Stimulated activated naive CD4-positive, alpha-beta T cell treated with Interleukin-2 at 50 U/mL for 16 hours (primary cell): ENCODE measurements around the gene MLST8.

Experiments used
- DNase-seq: peaks from one replicate; lab custom pipeline; 2025; lab: John Stamatoyannopoulos, UW

Gene MLST8

DNA sequence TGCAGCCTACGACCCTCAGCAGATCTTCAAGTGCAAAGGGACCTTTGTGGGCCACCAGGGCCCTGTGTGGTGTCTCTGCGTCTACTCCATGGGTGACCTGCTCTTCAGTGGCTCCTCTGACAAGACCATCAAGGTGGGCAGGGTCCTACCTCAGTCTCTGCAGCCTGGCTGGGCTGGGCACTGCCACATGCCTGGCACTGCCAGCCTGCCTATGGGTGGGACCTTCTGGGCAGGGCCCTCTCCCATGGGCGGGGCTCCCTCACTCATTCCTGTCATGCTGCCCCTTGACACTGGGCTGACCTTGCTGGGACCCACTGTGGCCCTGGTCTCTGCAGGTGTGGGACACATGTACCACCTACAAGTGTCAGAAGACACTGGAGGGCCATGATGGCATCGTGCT, 31.3 kb upstream of the MLST8 start:
- no peak for DNase-seq

DNA sequence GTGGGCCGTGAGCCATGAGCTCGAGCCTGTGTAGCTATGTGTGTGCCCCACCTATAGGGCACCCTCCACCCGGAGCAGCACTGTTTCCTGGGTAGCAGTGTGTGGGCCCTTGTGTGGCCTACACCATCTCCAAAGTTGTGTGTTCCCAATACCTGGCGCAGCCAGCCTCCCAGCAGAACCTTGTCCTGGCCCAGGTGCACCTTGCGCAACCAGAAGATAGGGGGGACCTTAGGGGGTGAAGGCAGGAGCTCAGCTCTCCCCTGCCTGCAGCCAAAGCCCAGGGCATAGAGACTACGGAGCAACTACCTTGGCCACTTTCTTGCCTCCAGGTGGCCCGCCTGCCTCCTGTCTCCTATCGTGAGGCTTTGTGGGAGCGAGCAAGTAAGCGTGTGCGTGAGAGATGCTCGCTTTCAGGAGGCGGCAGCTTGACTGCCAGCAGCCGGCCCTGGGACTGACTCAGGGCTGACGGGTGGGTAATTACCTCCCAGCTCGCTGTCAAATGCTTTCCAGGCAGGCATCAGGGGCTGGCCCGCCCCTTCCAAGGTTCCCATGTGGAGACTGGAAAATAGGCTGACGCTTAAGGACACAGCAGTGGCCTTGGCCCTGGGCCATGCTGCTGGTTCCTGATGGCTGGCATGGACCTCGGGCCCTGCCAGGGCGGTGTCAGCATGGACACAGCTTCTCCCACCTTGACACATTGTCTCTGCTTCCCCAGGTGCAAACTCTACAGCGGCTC, 30.7 kb upstream of the MLST8 start:
- DNase-seq, result no peak

DNA sequence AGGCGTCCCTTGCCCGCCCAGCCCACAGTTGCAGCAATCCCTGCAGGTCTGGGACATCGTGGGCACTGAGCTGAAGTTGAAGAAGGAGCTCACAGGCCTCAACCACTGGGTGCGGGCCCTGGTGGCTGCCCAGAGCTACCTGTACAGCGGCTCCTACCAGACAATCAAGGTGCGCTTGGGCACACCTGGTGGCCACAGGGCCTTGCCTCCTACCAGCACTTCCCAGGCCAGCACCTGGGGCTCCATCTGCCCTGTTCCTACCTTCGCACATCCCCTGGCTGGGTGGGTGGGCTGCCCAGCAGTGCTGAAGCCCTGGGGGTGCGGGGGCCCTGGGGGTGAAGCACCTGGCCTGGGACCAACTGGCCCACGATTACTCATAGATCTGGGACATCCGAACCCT, 29.8 kb upstream of the MLST8 start:
- no peak for DNase-seq

DNA sequence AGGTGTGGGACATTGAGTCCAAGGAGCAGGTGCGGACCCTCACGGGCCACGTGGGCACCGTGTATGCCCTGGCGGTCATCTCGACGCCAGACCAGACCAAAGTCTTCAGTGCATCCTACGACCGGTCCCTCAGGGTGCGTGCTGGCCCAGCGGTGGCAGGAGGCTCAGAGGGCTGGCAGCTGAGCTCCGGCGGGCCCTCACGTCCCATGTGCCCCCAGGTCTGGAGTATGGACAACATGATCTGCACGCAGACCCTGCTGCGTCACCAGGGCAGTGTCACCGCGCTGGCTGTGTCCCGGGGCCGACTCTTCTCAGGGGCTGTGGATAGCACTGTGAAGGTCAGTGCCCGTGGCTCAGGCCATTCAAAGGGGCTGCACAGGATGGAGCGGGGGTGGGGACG, 29.2 kb upstream of the MLST8 start:
- no peak for DNase-seq

DNA sequence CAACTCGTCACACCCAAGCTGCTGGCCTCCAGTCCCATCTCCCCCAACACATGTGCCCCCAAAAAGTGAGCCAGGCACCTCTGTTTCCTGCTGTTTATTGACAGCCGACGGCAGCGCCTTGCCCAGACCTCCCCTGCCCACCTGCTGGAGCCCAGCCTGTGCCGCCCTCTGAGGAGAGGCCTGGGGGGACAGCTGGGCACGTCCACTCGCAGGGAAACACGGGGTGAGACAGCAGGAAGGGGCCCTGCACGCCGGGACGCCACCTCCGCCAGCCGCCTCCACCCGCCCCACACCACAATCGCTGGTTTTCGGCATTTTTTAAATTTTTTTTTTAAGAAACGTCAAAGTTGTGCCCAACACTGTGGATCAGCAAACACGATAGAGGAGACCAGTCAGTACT, 28.2 kb upstream of the MLST8 start:
- DNase-seq, result no peak

DNA sequence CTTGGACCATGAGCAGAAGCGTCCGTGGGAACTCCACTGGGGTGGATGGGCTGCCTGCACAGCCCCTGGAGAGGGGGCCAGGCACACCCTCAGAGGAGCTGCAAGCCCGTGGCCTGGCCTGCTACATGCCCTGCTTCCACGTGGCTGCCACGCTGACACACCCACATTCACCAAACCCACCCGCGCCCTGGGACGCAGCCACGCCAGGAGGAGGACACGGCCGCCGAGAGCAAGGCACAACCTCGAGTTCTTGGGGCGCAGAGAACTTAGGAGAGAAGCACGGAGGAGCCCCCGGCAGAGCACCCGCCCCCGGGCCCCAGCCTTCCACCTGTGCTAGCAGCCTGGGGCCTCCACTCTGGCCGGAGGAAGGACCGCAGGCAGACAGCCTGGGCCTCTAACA, 27.7 kb upstream of the MLST8 start:
- no peak for DNase-seq

DNA sequence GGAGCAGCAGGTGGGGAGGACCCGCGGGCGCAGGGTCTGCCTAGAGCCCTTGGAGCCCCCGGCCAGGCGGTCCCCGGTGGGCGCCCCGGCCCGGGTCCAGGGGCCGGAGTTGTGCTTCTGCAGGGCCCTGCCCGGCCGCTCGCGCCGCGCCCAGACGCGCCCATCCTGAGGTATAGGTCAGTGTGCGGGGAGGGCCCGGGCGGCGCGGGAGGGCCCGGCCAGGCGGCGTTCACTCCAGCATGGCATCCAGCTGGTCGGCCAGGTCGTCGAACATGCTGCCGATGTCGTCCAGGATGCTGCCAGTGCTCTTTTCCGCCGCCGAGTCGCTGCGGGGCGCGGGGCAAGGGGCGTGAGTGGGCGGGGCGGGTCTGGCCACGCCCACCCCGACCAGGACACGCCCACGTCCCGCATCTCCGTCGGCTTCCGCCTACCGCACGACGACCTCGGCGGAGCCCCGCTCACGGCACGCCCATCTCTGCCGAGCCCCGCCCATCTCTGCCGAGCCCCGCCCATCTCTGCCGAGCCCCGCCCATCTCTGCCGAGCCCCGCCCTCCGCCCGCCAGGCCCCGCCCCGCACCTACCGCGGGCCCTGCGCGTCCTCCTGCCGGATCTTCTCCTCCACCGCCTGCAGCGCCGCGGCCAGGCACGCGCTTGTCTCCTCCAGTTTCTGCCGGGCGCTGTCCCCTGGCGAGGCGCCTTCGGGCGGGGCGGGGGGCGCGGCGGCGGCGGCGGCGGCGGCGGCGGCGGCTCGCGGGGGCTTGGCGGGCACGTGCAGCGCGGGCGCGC, 26.7 kb upstream of the MLST8 start:
- no peak for DNase-seq

DNA sequence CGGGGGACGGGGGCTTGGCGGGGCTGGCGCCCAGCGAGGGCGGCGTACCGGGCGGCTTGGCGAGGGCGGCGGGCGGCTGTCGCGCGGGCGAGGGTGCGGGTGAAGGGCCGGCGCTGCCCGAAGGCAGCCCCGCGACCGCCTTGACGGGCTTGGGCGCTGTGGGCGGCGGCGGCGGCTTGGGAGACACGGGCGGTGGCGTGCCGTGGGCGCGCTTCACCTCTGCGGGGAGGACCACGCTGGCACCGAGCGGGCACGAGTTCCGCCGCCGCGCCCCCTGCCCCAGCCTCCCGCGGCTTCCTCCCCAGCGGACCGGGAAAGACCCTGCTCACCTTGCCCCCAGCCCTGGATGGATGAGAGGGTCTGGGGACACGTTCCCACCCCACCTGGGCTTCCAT, 26.1 kb upstream of the MLST8 start:
- no peak for DNase-seq

DNA sequence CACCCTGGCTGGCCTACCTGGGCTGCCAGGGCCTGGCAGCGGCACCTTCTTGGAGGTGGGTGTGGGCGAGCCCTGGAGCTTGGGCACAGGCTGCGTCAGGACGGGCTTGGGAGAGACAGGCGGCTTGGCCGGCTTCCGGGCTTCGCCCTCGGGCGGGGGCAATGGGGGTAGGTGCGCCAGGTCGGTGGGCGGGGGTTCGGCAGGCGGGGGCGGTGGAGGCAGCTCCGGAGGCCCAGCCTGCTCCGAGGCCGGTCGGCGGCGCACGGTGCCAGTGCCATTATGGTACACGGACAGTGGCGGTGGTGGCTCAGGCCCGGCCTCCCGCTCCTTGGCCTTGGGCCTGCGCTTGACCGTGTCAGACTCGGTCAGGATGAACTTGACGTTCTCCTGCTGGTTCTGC, 25.7 kb upstream of the MLST8 start:
- no peak for DNase-seq

DNA sequence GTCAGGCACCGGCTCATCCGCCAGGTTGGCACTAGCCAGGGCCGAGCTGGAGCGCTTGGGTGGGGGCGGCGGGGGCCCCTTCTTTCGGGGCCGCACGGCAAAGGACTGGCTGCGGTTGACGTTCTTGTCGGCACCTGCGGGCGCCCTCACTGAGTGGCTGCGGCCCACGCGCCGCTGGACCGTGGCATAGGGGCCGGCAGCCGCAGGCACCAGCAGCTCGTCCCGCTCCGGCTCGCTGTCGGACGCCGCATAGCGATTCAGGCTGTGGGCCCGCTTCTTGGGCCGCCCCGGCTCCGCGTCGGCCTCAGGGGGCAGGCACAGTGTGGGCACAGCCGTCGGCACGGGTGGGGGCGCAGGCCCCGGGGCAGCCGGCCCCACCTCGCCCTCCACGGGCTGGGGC, 24.8 kb upstream of the MLST8 start:
- no peak for DNase-seq

DNA sequence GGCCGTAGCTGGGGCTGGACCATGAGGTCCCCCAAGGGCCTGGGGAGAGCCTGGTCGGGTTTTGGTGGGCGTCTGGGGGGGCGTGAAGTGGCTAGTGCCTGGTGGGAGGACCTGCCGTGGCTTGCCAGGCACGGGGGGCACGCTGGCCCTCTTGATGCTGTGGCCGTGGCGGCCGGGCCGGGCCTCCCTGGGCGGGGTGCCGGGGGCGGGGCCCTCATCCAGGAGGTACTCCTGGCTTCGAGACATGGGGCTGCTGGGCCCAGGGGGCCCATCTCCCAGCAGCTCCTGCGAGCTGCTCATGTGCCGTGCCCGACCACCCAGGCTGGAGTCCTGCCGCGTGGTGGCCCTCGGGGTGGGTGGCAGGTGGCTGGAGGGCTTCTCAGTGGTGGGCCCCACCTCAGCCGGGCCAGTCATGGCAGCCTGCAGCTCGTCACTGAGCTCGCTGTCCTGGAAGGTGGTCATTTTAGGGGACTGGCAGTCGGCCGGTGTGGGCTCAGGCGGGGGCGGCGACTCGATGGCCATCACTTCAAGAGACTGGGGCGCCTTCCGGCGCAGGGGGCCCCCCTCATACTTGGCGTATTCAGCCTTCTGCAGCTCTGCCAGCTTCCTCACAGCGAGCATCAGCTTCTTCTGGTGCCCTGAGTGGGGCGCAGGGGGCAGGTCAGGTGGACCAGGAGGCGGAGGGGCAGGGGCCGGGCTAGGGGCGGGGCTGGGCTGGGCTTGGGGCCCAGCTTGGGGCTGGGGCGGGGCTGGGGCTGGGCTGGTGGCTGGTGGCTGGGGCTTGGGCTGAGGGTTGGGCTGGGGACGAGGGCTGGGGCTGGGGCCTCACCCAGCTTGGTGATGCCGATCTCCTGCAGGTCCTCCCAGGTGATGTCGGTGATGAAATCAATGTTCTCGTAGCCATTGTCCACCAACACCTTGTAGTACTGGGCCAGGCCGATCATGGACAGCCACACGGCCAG, 24.0 kb upstream of the MLST8 start:
- no peak for DNase-seq

DNA sequence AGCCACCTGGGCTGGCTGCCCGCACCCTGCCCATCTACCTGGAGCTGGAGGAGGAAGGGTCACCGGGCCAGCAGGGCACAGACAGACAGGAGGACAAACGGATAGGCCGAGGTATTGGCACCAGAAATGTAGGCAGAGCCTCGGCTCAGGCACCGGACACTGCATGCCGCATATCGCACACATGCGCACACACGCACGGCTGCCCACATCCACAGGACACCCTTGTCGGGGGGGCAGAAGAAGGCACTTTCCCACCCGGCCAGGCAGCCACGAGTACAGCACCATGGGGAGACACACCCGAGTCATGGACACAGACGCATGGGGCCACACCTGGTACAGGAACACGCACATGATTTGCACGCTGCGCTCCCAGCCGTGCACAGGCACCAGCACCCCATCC, 23.3 kb upstream of the MLST8 start:
- no peak for DNase-seq

DNA sequence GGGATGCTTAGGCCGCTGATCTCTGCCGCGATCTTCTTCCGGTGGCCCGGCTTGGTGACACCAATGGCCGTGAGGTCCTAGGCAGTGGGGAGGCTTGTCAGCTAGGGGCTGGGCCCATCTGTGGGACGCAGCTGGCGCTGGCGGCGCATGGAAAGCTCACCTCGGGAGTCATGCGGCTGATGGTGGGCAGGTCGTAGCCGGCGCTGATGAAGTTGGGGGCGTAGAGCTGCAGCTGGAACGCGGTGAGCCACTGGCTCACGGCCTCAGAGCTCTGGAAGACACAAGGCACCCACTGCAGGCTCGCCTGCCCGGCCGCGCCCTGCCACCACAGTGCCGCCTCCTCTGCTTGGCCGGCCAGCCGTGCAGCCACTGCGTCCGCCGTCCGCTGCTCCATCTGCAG, 21.6 kb upstream of the MLST8 start:
- no peak for DNase-seq

DNA sequence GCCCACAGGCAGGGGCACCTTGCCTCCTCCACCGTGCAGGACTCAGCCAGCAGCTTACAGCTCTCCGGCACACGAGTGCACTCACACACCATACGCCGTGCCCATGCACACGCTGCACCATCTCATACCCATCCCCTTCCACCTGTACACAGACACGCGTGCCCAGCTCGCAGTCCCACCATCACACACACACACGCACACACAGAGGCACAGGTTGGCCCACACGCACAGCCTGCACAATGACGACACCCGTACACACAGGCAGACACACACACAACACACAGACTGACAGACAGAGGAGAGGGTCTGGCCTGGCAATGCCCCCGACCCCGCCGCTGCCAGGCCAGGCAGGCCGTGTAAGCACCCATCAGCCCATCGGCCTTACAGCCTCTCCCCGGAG, 20.9 kb upstream of the MLST8 start:
- no peak for DNase-seq

DNA sequence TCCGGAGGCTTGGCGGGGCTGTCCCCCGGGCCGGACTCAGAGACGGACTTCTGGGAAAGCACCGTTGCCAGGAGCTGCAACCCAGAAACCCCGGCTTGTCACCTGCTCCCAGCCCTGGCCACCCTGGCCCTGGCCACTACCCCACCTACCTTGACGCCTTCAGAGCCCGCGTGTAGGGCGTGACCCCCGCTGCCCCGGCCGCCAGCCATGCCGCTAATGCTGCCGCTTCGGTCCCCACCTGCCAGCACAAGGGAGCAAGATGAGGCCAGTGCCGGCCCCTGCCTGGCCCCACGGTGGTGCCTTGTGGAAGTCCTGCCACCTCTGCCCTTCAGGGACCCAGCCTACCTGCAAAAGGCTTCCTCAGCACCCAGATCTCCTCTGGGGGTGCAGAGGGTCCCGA, 20.3 kb upstream of the MLST8 start:
- DNase-seq, result no peak

DNA sequence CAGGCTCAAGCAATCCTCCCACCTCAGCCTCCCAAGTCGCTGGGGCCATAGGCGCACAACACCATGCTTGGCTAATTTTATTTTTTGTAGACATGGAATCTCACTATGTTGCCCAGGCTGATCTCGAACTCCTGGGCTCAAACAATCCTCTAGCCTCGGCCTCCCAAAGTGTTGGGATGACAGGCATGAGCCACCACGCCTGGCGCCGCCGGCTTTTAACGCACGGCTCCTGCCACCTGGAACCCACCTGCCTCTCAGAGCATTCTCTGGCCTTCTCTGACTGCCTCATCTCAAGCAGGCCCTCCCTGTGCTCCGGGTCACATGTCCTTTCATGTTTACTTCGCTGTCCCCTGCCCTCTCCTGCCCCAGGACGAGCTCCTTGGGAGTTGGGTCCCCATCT, 19.2 kb upstream of the MLST8 start:
- no peak for DNase-seq

DNA sequence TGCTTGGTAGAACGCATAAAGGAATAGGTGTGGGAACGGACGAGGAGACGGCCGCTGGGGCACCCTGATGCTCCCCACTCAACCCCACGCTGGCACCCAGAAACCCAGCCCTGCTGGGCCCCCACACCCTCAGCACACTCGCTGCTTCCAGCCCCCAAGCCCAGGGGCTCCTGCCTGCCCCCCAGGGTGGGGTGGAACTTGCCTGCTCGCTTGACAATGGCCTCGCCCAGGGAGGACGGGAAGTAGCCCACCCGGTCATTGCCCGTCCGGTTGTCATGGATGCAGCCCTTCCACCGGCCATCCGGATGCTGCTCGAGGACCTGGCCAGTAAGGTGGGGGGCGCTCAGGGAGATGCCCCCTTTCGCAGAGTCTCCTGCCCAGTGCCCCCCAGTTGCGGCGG, 18.7 kb upstream of the MLST8 start:
- DNase-seq, result no peak

DNA sequence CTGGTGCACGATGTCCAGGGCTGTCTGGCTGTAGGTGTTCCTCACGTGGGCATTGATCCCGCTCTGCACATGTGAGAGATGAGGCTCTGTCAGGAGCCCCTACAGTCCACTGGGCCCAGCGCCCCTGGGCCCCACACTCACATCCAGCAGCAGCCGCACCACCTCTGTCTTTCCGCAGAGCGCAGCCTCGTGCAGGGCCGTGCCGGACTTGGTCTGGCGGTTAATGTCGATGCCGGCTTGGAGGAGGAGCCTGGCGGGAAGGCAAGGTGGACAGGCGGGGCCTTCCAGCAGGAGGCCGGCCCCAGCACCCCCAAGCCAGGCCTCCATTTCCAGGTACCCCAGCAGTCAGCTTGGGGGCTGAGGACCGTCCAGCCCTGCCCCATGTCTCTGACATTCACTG, 18.0 kb upstream of the MLST8 start:
- DNase-seq, result no peak

DNA sequence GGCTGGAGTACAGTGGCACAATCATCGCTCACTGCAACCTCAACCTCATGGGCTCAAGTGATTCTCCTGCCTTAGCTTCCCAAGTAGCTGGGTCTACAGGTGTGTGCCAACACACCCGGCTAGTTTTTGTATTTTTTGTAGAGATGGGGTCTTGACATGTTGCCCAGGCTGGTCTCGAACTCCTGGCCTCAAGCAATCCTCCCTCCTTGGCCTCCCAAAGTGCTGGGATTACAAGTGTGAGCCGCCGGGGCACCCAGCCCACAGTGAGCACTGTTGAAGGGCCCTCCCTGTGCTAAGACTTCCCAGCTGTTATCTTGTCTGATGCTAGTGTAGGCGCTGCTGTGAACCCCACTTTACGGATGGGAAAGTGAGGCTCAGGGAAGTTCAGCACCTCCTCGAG, 16.9 kb upstream of the MLST8 start:
- DNase-seq, result no peak

DNA sequence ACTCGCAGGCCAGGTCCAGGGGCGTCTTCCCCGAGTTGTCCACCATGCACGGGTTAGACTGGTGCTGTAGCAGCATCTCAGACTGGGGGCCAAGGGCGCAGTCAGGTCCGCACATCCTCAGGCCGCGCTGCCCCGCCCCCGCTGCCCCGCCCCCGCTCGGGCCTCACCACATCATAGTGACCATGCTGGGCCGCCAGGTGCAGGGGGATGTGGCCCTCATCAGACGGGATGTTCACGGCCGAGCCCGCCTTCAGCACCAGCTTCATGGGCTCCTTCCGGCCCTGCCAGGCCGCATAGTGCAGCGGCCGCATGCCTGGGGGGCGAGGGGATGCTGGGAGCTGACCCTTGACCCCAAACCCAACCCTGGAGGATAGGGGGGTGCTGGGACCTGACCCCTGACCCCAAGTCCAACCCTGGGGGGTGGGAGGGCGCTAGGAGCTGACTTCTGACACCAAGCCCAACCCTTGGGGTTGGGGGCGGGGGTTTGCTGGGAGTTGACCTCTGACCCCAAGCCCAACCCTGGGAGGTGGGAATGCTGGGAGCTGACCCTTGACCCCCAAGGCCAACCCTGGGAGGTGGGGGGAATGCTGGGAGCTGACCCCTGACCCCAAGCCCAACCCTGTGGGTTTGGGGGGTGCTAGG, 15.9 kb upstream of the MLST8 start:
- DNase-seq, result no peak

DNA sequence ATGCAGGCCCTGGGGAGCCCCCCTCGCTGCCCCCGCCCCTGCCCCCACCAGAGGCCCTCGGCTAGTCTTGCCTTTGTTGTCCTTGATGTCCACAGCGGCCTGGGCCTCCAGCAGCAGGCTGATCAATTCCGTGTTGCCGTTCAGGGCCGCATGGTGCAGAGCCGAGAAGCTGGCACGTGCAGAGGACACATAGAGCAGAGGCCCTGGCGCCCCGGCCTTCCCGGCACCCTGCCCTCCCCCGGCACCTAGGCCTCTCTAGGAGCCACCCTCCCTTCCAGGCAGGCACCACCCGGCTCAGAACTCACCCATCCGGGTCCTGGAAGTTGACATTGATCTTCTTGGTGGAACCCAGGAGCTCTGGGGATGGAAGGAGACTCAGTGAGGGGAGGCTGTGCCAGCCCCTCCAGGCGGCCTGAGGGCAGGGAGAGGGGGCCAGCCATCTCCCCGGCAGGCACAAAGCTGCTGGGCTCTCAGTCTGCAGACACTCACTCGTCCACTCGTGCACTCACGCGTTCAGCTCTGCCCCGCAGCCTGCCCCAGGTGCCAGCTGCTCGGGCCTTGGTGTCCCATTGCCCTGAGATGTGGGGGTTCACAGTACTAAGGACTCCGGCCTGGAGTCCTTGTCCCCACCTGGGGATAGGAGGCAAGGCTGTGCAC, 15.1 kb upstream of the MLST8 start:
- no peak for DNase-seq
